ENCODE measurements around the gene INPP5A. TPM values are rescaled to one million over a fixed set of nuclear protein-coding genes. Genes with fewer than 3 reads are reported as not detected.

INPP5A gene
- total RNA-seq, 3 donors from 2014 or later, result 26.6 to 50.6 (median 38.7) TPM

DNA sequence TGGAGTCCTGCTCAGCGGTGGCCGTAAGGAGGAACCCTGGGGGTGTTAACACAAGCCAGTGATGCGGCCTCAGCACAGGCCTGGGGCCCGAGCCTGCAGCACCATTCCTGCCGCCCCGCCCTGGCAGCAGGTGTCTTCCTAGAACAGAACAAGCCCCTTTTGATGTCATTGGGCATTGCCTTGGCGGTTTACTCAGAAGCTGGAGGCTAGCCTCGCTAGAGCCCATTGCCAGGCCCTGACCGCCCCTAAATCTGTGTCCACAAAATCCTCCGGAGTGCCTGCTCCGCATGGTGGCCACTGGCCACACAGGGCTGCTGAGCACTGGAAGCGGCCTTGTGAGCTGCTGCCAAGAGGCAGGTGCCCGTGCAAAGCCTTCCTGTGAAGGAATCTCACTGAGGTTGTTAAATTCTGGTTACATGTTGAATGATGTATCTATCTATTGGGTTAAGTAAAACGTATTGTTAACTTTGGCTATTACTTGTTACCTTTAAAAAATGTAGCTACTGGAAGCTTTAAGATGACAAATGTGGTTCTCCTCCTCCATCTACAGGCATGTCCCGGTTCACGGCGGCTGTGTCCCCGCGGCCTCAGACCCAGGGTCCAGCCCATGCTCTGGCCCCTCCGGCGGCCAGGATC, 1.2 kb upstream of the INPP5A start:
- no peaks in the 10 kb centered on the region for H3K9me3 ChIP-seq
- TF ChIP-seq, protein P1, sequence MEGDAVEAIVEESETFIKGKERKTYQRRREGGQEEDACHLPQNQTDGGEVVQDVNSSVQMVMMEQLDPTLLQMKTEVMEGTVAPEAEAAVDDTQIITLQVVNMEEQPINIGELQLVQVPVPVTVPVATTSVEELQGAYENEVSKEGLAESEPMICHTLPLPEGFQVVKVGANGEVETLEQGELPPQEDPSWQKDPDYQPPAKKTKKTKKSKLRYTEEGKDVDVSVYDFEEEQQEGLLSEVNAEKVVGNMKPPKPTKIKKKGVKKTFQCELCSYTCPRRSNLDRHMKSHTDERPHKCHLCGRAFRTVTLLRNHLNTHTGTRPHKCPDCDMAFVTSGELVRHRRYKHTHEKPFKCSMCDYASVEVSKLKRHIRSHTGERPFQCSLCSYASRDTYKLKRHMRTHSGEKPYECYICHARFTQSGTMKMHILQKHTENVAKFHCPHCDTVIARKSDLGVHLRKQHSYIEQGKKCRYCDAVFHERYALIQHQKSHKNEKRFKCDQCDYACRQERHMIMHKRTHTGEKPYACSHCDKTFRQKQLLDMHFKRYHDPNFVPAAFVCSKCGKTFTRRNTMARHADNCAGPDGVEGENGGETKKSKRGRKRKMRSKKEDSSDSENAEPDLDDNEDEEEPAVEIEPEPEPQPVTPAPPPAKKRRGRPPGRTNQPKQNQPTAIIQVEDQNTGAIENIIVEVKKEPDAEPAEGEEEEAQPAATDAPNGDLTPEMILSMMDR (IDR thresholded peaks at IDR 0.05), result no peak
- no peak for TF ChIP-seq POLR2AphosphoS5 (IDR thresholded peaks at IDR 0.05)
- no peak for TF ChIP-seq POLR2A (IDR thresholded peaks at IDR 0.05)
- peak in 1 of 2 donors; percentile 47 for DNase-seq (ENCODE audit: low spot score in 2 of 2)
- H3K4me1 ChIP-seq, result peaks cover 6 to 22% of the 10 kb centered on the region in 2 donors
- no peaks in the 10 kb centered on the region for H3K36me3 ChIP-seq
- peak overlapping the region; percentile 56 to 86 (median 73) for H3K4me3 ChIP-seq
- intact Hi-C loops (cut with DNase I; ENCODE audit: low total_unique reads), result no loop called here
- no peaks in the 10 kb centered on the region for H3K27me3 ChIP-seq
- peak overlapping the region; percentile 87 for H3K27ac ChIP-seq

DNA sequence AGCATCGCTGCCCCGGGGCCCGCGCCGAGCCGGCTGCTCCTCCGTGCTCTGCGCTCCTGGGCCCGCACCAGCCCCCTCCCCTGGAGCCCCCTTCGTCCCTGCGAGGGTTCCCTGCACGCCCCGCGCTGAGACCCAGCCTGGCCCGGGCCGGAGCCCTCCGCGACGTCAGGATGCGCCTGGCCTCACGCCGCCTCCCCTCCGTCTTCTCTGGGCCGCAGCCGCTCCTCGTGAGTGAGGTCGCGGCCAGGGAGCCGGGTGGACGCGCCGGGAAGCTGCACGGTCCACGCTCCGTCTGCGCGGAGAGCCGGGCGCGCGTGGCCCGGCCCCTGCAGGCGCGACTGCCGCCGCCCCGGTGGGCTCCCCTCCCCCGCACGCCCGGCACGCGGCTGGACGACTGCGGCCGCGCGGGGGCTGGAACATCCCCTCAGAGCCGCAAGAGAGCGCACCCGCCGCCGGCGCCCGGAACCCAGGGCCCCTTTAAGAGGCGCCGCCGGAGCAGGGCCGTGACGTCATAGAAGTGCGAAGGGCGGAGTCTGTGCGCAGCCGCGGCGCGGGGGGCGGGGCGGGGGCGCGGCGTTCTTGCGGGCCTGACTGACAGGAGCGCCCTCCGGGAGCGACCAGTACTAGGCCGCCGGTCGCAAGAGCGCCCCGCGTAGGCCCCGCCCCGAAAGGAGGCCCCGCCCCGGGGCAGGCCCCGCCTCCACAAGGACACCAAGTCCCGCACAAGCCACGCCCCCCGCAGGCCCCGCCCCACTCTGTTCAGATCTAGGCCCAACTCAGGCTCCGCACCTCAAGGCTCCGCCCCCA, 507 bp upstream of the INPP5A start:
- Histone ChIP-seq H3K9me3 (no peaks in the 10 kb centered on the region), H3K4me1 (peaks cover 6 to 22% of the 10 kb centered on the region in 2 donors), H3K4me3 (peak overlapping the region; percentile 69 to 86 (median 73)), H3K27ac (peak overlapping the region; percentile 87), H3K27me3 (no peaks in the 10 kb centered on the region), H3K36me3 (no peaks in the 10 kb centered on the region)
- intact Hi-C loops (cut with DNase I; ENCODE audit: low total_unique reads), result no loop called here
- peak; percentile 100 for DNase-seq (ENCODE audit: low spot score in 2 of 2)
- peak in 1 of 3 donors; percentile 13 for TF ChIP-seq POLR2AphosphoS5 (IDR thresholded peaks at IDR 0.05)
- no peak for TF ChIP-seq POLR2A (IDR thresholded peaks at IDR 0.05)
- TF ChIP-seq, protein P1 (IDR thresholded peaks at IDR 0.05), result peak in 1 of 3 donors; percentile 48

DNA sequence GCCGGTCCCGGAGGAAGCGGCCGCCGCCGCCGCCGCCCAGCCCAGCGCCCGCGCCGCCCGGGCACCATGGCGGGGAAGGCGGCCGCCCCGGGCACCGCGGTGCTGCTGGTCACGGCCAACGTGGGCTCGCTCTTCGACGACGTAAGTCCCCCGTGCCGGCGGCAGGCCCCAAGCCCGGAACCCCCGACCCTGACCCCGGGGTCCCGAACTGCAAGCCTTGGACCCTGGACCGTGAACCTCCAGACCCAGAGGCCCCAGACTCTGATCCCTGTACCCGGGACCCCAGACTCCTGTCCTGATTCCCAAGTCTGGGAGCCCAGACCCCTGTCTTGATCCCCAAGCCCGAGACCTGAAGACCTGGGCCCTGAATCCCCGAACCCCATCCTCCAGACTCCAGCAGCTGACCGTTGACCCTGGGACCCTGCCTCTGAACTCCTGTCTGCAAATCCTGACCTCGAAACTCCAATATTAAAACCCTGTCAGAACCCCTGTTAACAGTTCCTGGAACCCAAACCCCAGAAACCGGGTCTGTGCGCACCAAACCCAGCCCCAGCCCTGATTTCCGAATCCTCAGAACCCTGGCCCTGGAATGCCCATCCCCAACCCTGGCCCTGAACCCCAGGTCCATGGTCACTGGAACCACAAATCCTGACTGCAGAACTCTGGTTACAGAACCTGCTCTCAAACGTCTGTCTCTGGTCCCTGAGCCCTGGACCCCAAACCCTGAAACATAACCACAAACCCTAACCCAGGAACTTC, 623 bp downstream of the INPP5A start:
- H3K9me3 ChIP-seq, result no peaks in the 10 kb centered on the region
- no peaks in the 10 kb centered on the region for H3K36me3 ChIP-seq
- H3K4me1 ChIP-seq, result peaks cover 6 to 22% of the 10 kb centered on the region in 2 donors
- H3K27ac ChIP-seq, result peak overlapping the region; percentile 73 to 75
- intact Hi-C loops (cut with DNase I; ENCODE audit: low total_unique reads), result no loop called here
- H3K4me3 ChIP-seq, result peak overlapping the region; percentile 69 to 83 (median 73)
- TF ChIP-seq POLR2A (IDR thresholded peaks at IDR 0.05) (no peak), POLR2AphosphoS5 (IDR thresholded peaks at IDR 0.05) (no peak)
- TF ChIP-seq, protein P1 (IDR thresholded peaks at IDR 0.05), result no peak
- H3K27me3 ChIP-seq, result no peaks in the 10 kb centered on the region
- peak; percentile 29 to 51 for DNase-seq (ENCODE audit: low spot score in 2 of 2)

DNA sequence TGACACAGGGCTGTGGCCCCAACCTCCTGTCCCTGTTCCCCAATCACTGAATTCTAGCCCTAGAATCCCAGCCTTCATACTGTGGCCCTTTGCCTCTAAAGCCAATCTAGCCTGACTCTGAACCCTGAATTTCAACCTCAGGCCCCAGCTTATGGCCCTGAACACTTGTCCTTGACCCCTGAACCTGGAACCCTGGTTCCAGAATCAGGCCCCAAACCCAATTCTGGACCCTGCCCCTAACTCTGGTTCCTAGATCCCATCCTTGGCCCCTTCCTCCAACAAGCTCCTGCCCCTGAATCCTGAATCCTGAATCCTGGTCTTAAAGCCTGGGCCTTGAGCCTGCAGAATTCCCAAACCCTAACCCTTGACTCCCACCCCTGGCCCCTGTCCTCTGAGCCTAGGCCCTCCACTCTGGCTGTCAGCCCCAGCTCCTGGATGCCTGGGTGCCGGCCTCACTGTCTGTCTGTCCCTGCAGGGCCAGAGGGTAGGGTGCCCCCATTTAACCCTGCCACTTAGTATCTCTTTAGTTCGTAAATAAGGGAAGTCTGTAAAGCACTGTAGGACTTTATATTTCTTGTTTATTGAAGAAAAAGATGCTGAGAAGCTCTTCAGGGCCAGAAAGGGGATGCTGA, 1.3 kb downstream of the INPP5A start:
- intact Hi-C loops (cut with DNase I; ENCODE audit: low total_unique reads), result no loop called here
- no peak for DNase-seq (ENCODE audit: low spot score in 2 of 2)
- H3K4me3 ChIP-seq, result peak overlapping the region; percentile 69 to 83 (median 73)
- no peaks in the 10 kb centered on the region for H3K36me3 ChIP-seq
- peak overlapping the region; percentile 73 to 75 for H3K27ac ChIP-seq
- no peak for TF ChIP-seq POLR2A (IDR thresholded peaks at IDR 0.05)
- TF ChIP-seq POLR2AphosphoS5 (IDR thresholded peaks at IDR 0.05), result no peak
- TF ChIP-seq, protein P1 (IDR thresholded peaks at IDR 0.05), result no peak
- H3K4me1 ChIP-seq, result peaks cover 6 to 22% of the 10 kb centered on the region in 2 donors
- H3K9me3 ChIP-seq, result no peaks in the 10 kb centered on the region
- H3K27me3 ChIP-seq, result no peaks in the 10 kb centered on the region
